ENCODE data around the gene ZC2HC1B. TPM values are rescaled to one million over a fixed set of nuclear protein-coding genes. Genes with fewer than 3 reads are reported as not detected.

Gene ZC2HC1B
- polyA plus RNA-seq, 3 donors: not detected

GRCh38 chr6:143894655-143895054 lies 30.4 kb downstream of the ZC2HC1B start:
- no peak overlapping the region for H3K27ac Mint-ChIP-seq
- H3K4me1 Mint-ChIP-seq: peaks cover 10% of the 10 kb centered on the region
- no CpG with 5 or more reads among the region's 1 CpG for WGBS (ENCODE audit: insufficient coverage)
- Histone ChIP-seq H3K27me3 (ENCODE audit: control insufficient read depth in 2 of 2, insufficient read depth in 2 of 2, low read length in 2 of 2) (no peaks in the 10 kb centered on the region), H3K4me2 (replicated peaks; ENCODE audit: extremely low read depth, low read length, poor library complexity, severe bottlenecking) (no peak overlapping the region), H3K9me3 (replicated peaks in 1 of 2; ENCODE audit: control insufficient read depth in 1 of 2, insufficient read depth in 1 of 2, low read length in 2 of 2) (no peaks in the 10 kb centered on the region), H3K4me3 (replicated peaks in 1 of 3; ENCODE audit: low read depth in 2 of 3, low read length in 3 of 3) (no peak overlapping the region), H3K36me3 (replicated peaks in 1 of 2; ENCODE audit: control insufficient read depth in 1 of 2, insufficient read depth in 2 of 2, low read length in 2 of 2) (no peaks in the 10 kb centered on the region), H3K27ac (ENCODE audit: low read depth in 1 of 2, low read length in 2 of 2) (no peak overlapping the region), H4K20me1 (ENCODE audit: insufficient read depth, low read length) (no peaks in the 10 kb centered on the region), H2AFZ (ENCODE audit: insufficient read depth, low read depth, low read length, poor library complexity, severe bottlenecking) (no peak overlapping the region), H3K79me2 (ENCODE audit: insufficient read depth, low read length) (no peaks in the 10 kb centered on the region), H3K4me1 (ENCODE audit: control insufficient read depth in 1 of 2, insufficient read depth in 2 of 2, low read length in 2 of 2) (no peaks in the 10 kb centered on the region), H3K9ac (ENCODE audit: insufficient read depth, low read length, poor library complexity, severe bottlenecking) (no peak overlapping the region)
- peaks cover 0 to 1% (median 0%) of the 10 kb centered on the region in 7 donors for H3K9me3 Mint-ChIP-seq
- H3K4me3 Mint-ChIP-seq: no peak overlapping the region
- H3K27me3 Mint-ChIP-seq (ENCODE audit: low read depth in 3 of 3): no peaks in the 10 kb centered on the region
- DNase-seq: no peak
- no peaks in the 10 kb centered on the region for H3K36me3 Mint-ChIP-seq
- intact Hi-C loops (cut with micrococcal nuclease): no loop called here
- TF ChIP-seq CTCF (IDR thresholded peaks at IDR 0.05): no peak

DNA sequence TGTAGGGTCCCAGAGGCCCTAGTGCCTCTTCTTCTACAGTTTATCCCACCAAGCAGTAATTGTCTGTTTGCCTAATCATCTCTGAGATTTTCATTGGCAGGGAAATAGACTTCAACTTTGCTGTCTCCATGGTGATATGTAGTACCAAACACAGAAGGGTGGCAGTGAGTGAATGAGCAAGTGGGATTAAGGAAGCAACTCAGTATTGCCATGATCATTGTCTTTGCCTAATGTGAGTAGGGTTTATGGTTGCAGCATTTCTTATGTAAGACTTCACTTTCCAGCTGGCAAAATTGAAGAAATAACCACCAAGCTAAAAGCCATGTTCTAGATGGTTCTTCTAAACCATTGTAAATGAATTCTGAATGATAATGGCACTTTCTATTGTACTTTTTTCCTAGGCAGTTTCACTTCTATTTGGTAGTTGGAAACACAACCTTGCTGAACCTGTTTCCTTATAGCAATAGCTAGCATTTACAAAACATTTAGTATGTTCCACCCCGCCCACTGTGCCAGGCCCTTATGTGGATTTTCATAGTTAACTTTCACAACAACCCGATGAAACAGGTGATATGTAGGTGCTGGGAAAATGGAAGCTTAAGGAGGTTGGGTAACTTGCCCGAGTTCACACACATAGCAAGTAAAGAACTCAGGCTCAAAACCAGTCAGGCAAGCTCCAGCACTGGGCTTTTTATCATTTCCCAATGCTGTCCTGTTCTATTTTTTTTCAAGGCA lies 32.0 kb downstream of the ZC2HC1B start:
- DNase-seq: no peak
- no peak overlapping the region for H2AFZ ChIP-seq (ENCODE audit: insufficient read depth, low read depth, low read length, poor library complexity, severe bottlenecking)
- Mint-ChIP-seq H3K27ac (peak overlapping the region in 1 of 7 donors; percentile 4), H3K9me3 (peaks cover 0 to 1% (median 0%) of the 10 kb centered on the region in 7 donors), H3K4me1 (peaks cover 10% of the 10 kb centered on the region), H3K36me3 (no peaks in the 10 kb centered on the region), H3K27me3 (ENCODE audit: low read depth in 3 of 3) (peaks cover 0 to 2% (median 0%) of the 10 kb centered on the region in 3 donors), H3K4me3 (no peak overlapping the region)
- no peak overlapping the region for H3K4me3 ChIP-seq (replicated peaks in 1 of 3; ENCODE audit: low read depth in 2 of 3, low read length in 3 of 3)
- TF ChIP-seq CTCF (IDR thresholded peaks at IDR 0.05): no peak
- H3K9me3 ChIP-seq (replicated peaks in 1 of 2; ENCODE audit: control insufficient read depth in 1 of 2, insufficient read depth in 1 of 2, low read length in 2 of 2): no peaks in the 10 kb centered on the region
- no peaks in the 10 kb centered on the region for H3K27me3 ChIP-seq (ENCODE audit: control insufficient read depth in 2 of 2, insufficient read depth in 2 of 2, low read length in 2 of 2)
- H3K27ac ChIP-seq (ENCODE audit: low read depth in 1 of 2, low read length in 2 of 2): no peak overlapping the region
- H3K4me1 ChIP-seq (ENCODE audit: control insufficient read depth in 1 of 2, insufficient read depth in 2 of 2, low read length in 2 of 2): no peaks in the 10 kb centered on the region
- WGBS (ENCODE audit: insufficient coverage): no CpG with 5 or more reads among the region's 3 CpGs
- no peaks in the 10 kb centered on the region for H4K20me1 ChIP-seq (ENCODE audit: insufficient read depth, low read length)
- no peaks in the 10 kb centered on the region for H3K79me2 ChIP-seq (ENCODE audit: insufficient read depth, low read length)
- no peak overlapping the region for H3K4me2 ChIP-seq (replicated peaks; ENCODE audit: extremely low read depth, low read length, poor library complexity, severe bottlenecking)
- H3K9ac ChIP-seq (ENCODE audit: insufficient read depth, low read length, poor library complexity, severe bottlenecking): no peak overlapping the region
- H3K36me3 ChIP-seq (replicated peaks in 1 of 2; ENCODE audit: control insufficient read depth in 1 of 2, insufficient read depth in 2 of 2, low read length in 2 of 2): no peaks in the 10 kb centered on the region
- intact Hi-C loops (cut with micrococcal nuclease): no loop called here

All from CD14-positive monocyte (primary cell).